ENCODE measurements around the gene ST8SIA5. TPM values are rescaled to one million over a fixed set of nuclear protein-coding genes. Genes with fewer than 3 reads are reported as not detected.

The ST8SIA5 gene
- total RNA-seq, 1 experiment from 2014 or later = 0.54 TPM

DNA sequence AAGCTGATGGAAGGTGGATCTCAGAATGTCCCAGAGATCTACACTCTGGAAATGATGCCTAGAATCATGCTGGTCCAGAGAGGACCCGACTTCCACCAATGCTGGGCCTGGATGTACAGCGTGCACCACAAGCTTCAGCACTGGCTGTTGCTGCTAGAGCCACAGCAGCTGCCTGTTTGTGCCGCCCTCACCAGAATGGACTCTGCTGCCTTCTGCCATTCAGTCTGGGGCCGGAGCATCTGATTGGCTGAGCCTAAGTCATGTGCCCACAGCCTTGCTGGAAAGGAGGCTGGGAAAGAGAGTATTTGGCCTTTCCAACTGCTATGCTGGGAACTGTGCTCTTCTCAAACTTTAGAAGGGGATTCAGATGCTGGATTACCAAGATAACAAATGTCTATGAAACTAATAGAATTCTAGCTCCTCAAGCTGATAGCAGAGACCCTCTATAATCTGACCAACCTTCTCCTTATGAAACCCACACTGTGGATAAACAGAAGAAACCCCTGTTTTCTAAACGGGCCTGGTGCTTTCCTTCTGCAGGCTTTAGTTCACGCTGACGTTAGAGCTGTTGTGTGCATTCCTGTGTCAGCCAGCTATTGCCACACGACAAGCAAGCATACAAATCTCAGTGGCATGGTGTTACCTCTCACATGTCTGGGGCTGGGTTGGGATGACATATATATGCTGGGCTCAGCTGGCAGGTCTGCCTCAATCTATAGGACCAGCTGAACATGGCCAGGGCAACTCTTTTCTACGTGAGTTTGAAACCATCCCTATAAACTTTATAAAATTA, 95.7 kb downstream of the ST8SIA5 start:
- no peaks in the 10 kb centered on the region for H3K36me3 ChIP-seq (ENCODE audit: control insufficient read depth in 1 of 2, insufficient read depth in 2 of 2, low read length in 2 of 2)
- H3K4me3 ChIP-seq (replicated peaks in 1 of 2; ENCODE audit: low read depth in 1 of 2, low read length in 2 of 2) = no peak overlapping the region
- ChIA-PET CTCF (interaction anchor here (1.2 to 1.8 kb wide), 2 partner anchors 106 to 380 kb away, joined by 4 to 6 read pairs; no protein-coding TSS in a partner anchor), RAD21 (ENCODE audit: low non-redundant PET in 1 of 2, low total read pairs in 2 of 2, uncharacterized antibody in 2 of 2, unreplicated experiment in 2 of 2) (no interaction called here), POLR2A (no interaction called here)
- ATAC-seq = peak; percentile 54; the same call in 1 of the 2 replicates
- no peak overlapping the region for H3K9ac ChIP-seq (ENCODE audit: low read length)
- no peak overlapping the region for H2AFZ ChIP-seq (ENCODE audit: low read depth, low read length, poor library complexity, severe bottlenecking)
- no peak overlapping the region for H3K27ac ChIP-seq (ENCODE audit: low read depth, low read length)
- no TSS peak for BruUV-seq (replicated peaks)
- DNase-seq (ENCODE audit: low read depth, low spot score) = no peak
- H3K27me3 ChIP-seq (ENCODE audit: insufficient read depth, low read length) = no peaks in the 10 kb centered on the region
- no peaks in the 10 kb centered on the region for H3K79me2 ChIP-seq (ENCODE audit: insufficient read depth, low read length)
- H3K9me2 ChIP-seq (ENCODE audit: insufficient read depth) = no peaks in the 10 kb centered on the region
- intact Hi-C loops (cut with micrococcal nuclease) = no loop called here
- no peaks in the 10 kb centered on the region for H3K4me1 ChIP-seq (ENCODE audit: control insufficient read depth in 1 of 2, insufficient read depth in 2 of 2, low read length in 2 of 2)
- no peak for TF ChIP-seq CEBPB (IDR thresholded peaks at IDR 0.05; ENCODE audit: low read depth)
- TF ChIP-seq ZFX (IDR thresholded peaks at IDR 0.05) = no peak
- no peak for TF ChIP-seq JUND (IDR thresholded peaks at IDR 0.05)
- TF ChIP-seq SRF (IDR thresholded peaks at IDR 0.05; ENCODE audit: low read depth) = no peak
- TF ChIP-seq REST (IDR thresholded peaks at IDR 0.05; ENCODE audit: low read depth) = no peak
- TF ChIP-seq SP1 (IDR thresholded peaks at IDR 0.05; ENCODE audit: low read depth) = peak; percentile 35; the same call in 1 of the 2 replicates
- TF ChIP-seq ELF1 (IDR thresholded peaks at IDR 0.05; ENCODE audit: borderline replicate concordance, low read depth) = no peak
- no peak for TF ChIP-seq POLR2A (IDR thresholded peaks at IDR 0.05; ENCODE audit: borderline replicate concordance, extremely low read depth, insufficient read depth, insufficient read length)
- H4K20me1 ChIP-seq (ENCODE audit: insufficient read depth) = no peaks in the 10 kb centered on the region
- H3K9me3 ChIP-seq (ENCODE audit: control insufficient read depth in 1 of 2, insufficient read depth in 1 of 2, low read depth in 1 of 2, low read length in 2 of 2) = no peaks in the 10 kb centered on the region
- H3K4me2 ChIP-seq (ENCODE audit: low read length) = no peak overlapping the region

Measured in HCT116 (cell line).